ENCODE data around the gene TULP4.

GRCh38 chr6:158422629-158423238 is 110.5 kb downstream of the TULP4 start:
- TF ChIP-seq, protein P1, sequence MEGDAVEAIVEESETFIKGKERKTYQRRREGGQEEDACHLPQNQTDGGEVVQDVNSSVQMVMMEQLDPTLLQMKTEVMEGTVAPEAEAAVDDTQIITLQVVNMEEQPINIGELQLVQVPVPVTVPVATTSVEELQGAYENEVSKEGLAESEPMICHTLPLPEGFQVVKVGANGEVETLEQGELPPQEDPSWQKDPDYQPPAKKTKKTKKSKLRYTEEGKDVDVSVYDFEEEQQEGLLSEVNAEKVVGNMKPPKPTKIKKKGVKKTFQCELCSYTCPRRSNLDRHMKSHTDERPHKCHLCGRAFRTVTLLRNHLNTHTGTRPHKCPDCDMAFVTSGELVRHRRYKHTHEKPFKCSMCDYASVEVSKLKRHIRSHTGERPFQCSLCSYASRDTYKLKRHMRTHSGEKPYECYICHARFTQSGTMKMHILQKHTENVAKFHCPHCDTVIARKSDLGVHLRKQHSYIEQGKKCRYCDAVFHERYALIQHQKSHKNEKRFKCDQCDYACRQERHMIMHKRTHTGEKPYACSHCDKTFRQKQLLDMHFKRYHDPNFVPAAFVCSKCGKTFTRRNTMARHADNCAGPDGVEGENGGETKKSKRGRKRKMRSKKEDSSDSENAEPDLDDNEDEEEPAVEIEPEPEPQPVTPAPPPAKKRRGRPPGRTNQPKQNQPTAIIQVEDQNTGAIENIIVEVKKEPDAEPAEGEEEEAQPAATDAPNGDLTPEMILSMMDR (IDR thresholded peaks at IDR 0.05), result no peak
- no peak for TF ChIP-seq POLR2A (IDR thresholded peaks at IDR 0.05)

Data from uterus (tissue), 2 donors.